C4-2B (cell line): ENCODE data around the gene UCHL1.
A peak's percentile ranks its signal among the peaks of the same experiment; 100 is the strongest.

ENCODE experiments used
- H3K27ac ChIP-seq: fragments of 450-650 bp; 2 replicates; pipeline ENCODE4 v1.5.1; 2017
- CTCF ChIP-seq: fragments of 450-650 bp; conservative IDR thresholded peaks from 2 replicates; pipeline ENCODE4 v1.5.1; 2017; ENCODE audit warnings: mild to moderate bottlenecking
- ZFX ChIP-seq: fragments of 450-650 bp; IDR thresholded peaks from 2 replicates; pipeline ENCODE4 v1.6.1; 2017

Gene UCHL1

GRCh38 chr4:41218703-41219102 is 38.0 kb upstream of the UCHL1 start:
- TF ChIP-seq CTCF (no peak), ZFX (no peak)
- H3K27ac ChIP-seq, result no peak overlapping the region

- TF ChIP-seq ZFX (no peak), CTCF (no peak)
Measured at GRCh38 chr4:41219421-41219950, 37.2 kb upstream of the UCHL1 start.

GRCh38 chr4:41221850-41222645 is 34.7 kb upstream of the UCHL1 start:
- 0 out of 2 replicates have a peak overlapping the region, but pooled peaks have one; percentile 19 for H3K27ac ChIP-seq
- TF ChIP-seq CTCF (no peak), ZFX (no peak)

More at GRCh38 chr4:41219421-41219950, 37.2 kb upstream of the UCHL1 start:
- no peak overlapping the region for H3K27ac ChIP-seq

GRCh38 chr4:41227902-41228301 is 28.8 kb upstream of the UCHL1 start:
- TF ChIP-seq CTCF, result no peak
- TF ChIP-seq ZFX, result no peak

GRCh38 chr4:41232406-41232805 is 24.3 kb upstream of the UCHL1 start:
- H3K27ac ChIP-seq, result no peak overlapping the region
- TF ChIP-seq ZFX, result no peak
- TF ChIP-seq CTCF, result no peak

More at GRCh38 chr4:41227902-41228301, 28.8 kb upstream of the UCHL1 start:
- no peak overlapping the region for H3K27ac ChIP-seq

- TF ChIP-seq ZFX (no peak), CTCF (no peak)
- no peak overlapping the region for H3K27ac ChIP-seq
Measured at GRCh38 chr4:41232856-41233255, 23.9 kb upstream of the UCHL1 start.

GRCh38 chr4:41236032-41236431 is 20.7 kb upstream of the UCHL1 start:
- H3K27ac ChIP-seq, result no peak overlapping the region
- TF ChIP-seq ZFX (no peak), CTCF (no peak)
